ENCODE results near the gene PLXNA2.
A peak's percentile ranks its signal among the peaks of the same experiment; 100 is the strongest.

Gene PLXNA2

GRCh38 chr1:208243967-208244916, at the start of gene PLXNA2:
PLXNA2 (minus strand) TSS chr1:208244384; CDS start chr1:208217922, 26,462 bp downstream.
- TF ChIP-seq, protein P1, sequence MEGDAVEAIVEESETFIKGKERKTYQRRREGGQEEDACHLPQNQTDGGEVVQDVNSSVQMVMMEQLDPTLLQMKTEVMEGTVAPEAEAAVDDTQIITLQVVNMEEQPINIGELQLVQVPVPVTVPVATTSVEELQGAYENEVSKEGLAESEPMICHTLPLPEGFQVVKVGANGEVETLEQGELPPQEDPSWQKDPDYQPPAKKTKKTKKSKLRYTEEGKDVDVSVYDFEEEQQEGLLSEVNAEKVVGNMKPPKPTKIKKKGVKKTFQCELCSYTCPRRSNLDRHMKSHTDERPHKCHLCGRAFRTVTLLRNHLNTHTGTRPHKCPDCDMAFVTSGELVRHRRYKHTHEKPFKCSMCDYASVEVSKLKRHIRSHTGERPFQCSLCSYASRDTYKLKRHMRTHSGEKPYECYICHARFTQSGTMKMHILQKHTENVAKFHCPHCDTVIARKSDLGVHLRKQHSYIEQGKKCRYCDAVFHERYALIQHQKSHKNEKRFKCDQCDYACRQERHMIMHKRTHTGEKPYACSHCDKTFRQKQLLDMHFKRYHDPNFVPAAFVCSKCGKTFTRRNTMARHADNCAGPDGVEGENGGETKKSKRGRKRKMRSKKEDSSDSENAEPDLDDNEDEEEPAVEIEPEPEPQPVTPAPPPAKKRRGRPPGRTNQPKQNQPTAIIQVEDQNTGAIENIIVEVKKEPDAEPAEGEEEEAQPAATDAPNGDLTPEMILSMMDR (IDR thresholded peaks at IDR 0.05; ENCODE audit: low read depth, low read length) = no peak
- H3K4me3 ChIP-seq (ENCODE audit: low read depth, low read length) = peak within 1 kb of the TSS; percentile 61

DNA sequence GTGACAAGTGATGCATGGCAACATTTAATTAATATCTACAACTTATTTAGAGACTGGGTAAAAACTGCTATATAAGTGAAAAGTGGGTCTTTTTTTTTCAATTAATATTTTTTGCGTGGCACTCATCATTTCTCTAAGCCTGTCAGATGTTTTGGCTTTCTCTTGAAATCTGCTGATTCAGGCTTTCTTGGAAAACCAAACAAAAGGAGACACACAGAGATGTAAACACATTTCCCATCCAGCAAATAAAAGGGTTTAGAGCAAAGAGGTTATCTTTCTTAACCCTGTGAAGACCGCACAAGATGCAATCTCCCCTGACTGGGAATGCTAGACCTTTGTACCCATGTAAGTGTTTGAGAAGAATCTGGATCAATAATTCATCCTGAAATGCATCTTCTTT, 48.7 kb upstream of the PLXNA2 start:
- no peak overlapping the region for H3K4me3 ChIP-seq (ENCODE audit: low read depth, low read length)
- TF ChIP-seq, protein P1 (IDR thresholded peaks at IDR 0.05; ENCODE audit: low read depth, low read length) = no peak

GRCh38 chr1:208291923-208292711, 47.9 kb upstream of the PLXNA2 start:
- no peak overlapping the region for H3K4me3 ChIP-seq (ENCODE audit: low read depth, low read length)
- TF ChIP-seq, protein P1 (IDR thresholded peaks at IDR 0.05; ENCODE audit: low read depth, low read length) = no peak

GRCh38 chr1:208291129-208291528, 46.9 kb upstream of the PLXNA2 start:
- TF ChIP-seq, protein P1 (IDR thresholded peaks at IDR 0.05; ENCODE audit: low read depth, low read length) = no peak
- H3K4me3 ChIP-seq (ENCODE audit: low read depth, low read length) = no peak overlapping the region

- TF ChIP-seq, protein P1 (IDR thresholded peaks at IDR 0.05; ENCODE audit: low read depth, low read length) = no peak
- no peak overlapping the region for H3K4me3 ChIP-seq (ENCODE audit: low read depth, low read length)
These were observed 45.5 kb upstream of the PLXNA2 start for GRCh38 chr1:208289716-208290115.

- TF ChIP-seq, protein P1 (IDR thresholded peaks at IDR 0.05; ENCODE audit: low read depth, low read length) = no peak
- H3K4me3 ChIP-seq (ENCODE audit: low read depth, low read length) = no peak overlapping the region
These were observed 44.3 kb upstream of the PLXNA2 start for GRCh38 chr1:208288495-208288894.

All from WI38 (cell line).